HepG2 (cell line): Measurements from ENCODE around the gene PRSS22. TPM values are rescaled to one million over a fixed set of nuclear protein-coding genes. Genes with fewer than 3 reads are reported as not detected.
A peak's percentile ranks its signal among the peaks of the same experiment; 100 is the strongest.

Experiments
- ATAC-seq: fragments of 200-7000 bp; cut with Tn5 transposase; 3 replicates; pipeline ENCODE4 v1.9.1; 2020; ENCODE audit warnings: mild to moderate bottlenecking, moderate library complexity
- BruUV-seq: library from RNA; stranded (reverse); fragments of 400-500 nt; replicated peaks from 2 replicates; lab custom pipeline; 2021; lab: Mats Ljungman, UMichigan
- CTCF ChIA-PET: fragments of 300-600 bp; formaldehyde crosslinking; extraction: SDS; loops from one replicate; lab custom pipeline; 2021; ENCODE audit warnings: low total read pairs, inconsistent platforms, low intra/inter-chr PET ratio; lab: Yijun Ruan, JAX
- POLR2A ChIA-PET: fragments of 350-600 bp; sonication (Branson Sonifier 250); formaldehyde crosslinking; loops from one replicate; lab custom pipeline; 2020; ENCODE audit warnings: antibody characterized with exemption, inconsistent platforms; lab: Yijun Ruan, JAX
- DNase-seq: peaks from one replicate; pipeline ENCODE4 v3.0.0-alpha.2; 2015; ENCODE audit warnings: low spot score
- FAIRE-seq: peaks from 3 replicates; lab custom pipeline; 2011; peaks lifted over from hg19 to GRCh38; lab: Jason Lieb, UNC
- H2AFZ ChIP-seq: one replicate; pipeline ENCODE4 v1.6.1; 2011; ENCODE audit warnings: low read length, inconsistent platforms
- H3K27ac ChIP-seq: fragments of 300-600 bp; 3 replicates; pipeline ENCODE4 v1.8.0; 2011; ENCODE audit warnings: mixed run types, mild to moderate bottlenecking, mixed read lengths, low read length, inconsistent platforms; ENCODE audit not compliant: insufficient read depth; ENCODE audit errors: extremely low read length
- H3K27me3 ChIP-seq, 2 experiments: fragments of 200-600 bp in 1 of 2; 2 replicates in 1 of 2; 3 replicates in 1 of 2; pipeline versions ENCODE4 v1.6.0 to v1.8.0; 2011; ENCODE audit warnings: low read length in 2 of 2, mild to moderate bottlenecking in 2 of 2, moderate library complexity in 2 of 2, inconsistent platforms in 1 of 2; ENCODE audit not compliant: insufficient read depth in 2 of 2, control insufficient read depth in 1 of 2
- H3K36me3 ChIP-seq, 2 experiments: fragments of 200-600 bp in 1 of 2; replicated peaks in 1 of 2; 2 replicates in 1 of 2; 3 replicates in 1 of 2; pipeline versions ENCODE4 v1.5.1 to v1.8.0; 2011; ENCODE audit warnings: low read length in 2 of 2, inconsistent platforms in 1 of 2; ENCODE audit not compliant: insufficient read depth in 2 of 2, control insufficient read depth in 1 of 2
- H3K4me1 ChIP-seq: 2 replicates; pipeline ENCODE4 v1.5.1; 2012; ENCODE audit warnings: low read length, inconsistent platforms; ENCODE audit not compliant: insufficient read depth
- H3K4me2 ChIP-seq: 2 replicates; pipeline ENCODE4 v1.6.0; 2011; ENCODE audit warnings: low read depth, low read length, inconsistent platforms
- H3K4me3 ChIP-seq, 3 experiments: fragments of 200-600 bp in 1 of 3; sonication (generic), shearing (Covaris generic) in 1 of 3; replicated peaks in 1 of 3; 2 replicates each; pipeline ENCODE4 v1.5.1; 2011 to 2016; ENCODE audit warnings: low read length in 3 of 3, inconsistent platforms in 2 of 3, low read depth in 2 of 3, mild to moderate bottlenecking in 2 of 3, control low read depth in 1 of 3, mixed read lengths in 1 of 3; ENCODE audit not compliant: insufficient read depth in 1 of 3
- H3K79me2 ChIP-seq: one replicate; pipeline ENCODE4 v1.6.1; 2011; ENCODE audit warnings: low read length, inconsistent platforms; ENCODE audit not compliant: insufficient read depth
- H3K9ac ChIP-seq: 2 replicates; pipeline ENCODE4 v1.6.0; 2011; ENCODE audit warnings: mild to moderate bottlenecking, low read depth, low read length, inconsistent platforms; ENCODE audit not compliant: insufficient read depth
- H3K9me3 ChIP-seq: 2 replicates; pipeline ENCODE4 v1.5.1; 2012; ENCODE audit warnings: mild to moderate bottlenecking, low read length
- H4K20me1 ChIP-seq: 2 replicates; pipeline ENCODE4 v1.6.0; 2011; ENCODE audit warnings: inconsistent platforms, mild to moderate bottlenecking, low read length, moderate library complexity; ENCODE audit not compliant: insufficient read depth
- ADNP ChIP-seq: sonication (generic); formaldehyde crosslinking; IDR thresholded peaks from 2 replicates; pipeline ENCODE4 v1.4.0; 2020; ENCODE audit warnings: missing genetic modification reagents
- ATAD3A ChIP-seq: sonication (generic); formaldehyde crosslinking; IDR thresholded peaks from 2 replicates; pipeline ENCODE4 v1.4.0; 2020; ENCODE audit warnings: missing genetic modification reagents
- CEBPB ChIP-seq: IDR thresholded peaks from 2 replicates; pipeline ENCODE4 v1.6.1; 2011; ENCODE audit warnings: low read depth, low read length, improper control_type of control experiment, borderline replicate concordance
- FOXO1 ChIP-seq: sonication (generic); formaldehyde crosslinking; IDR thresholded peaks from 2 replicates; pipeline ENCODE4 v1.4.0; 2020; ENCODE audit warnings: missing genetic modification reagents
- IKZF4 ChIP-seq: sonication (generic); formaldehyde crosslinking; IDR thresholded peaks from 2 replicates; pipeline ENCODE4 v1.5.1; 2020; ENCODE audit warnings: borderline replicate concordance, mild to moderate bottlenecking, low read depth, missing genetic modification reagents; ENCODE audit errors: not compliant biosample characterization
- RBFOX2 ChIP-seq: fragments of 200-400 bp; formaldehyde crosslinking; IDR thresholded peaks from 2 replicates; pipeline ENCODE4 v1.6.1; 2017; ENCODE audit warnings: low read depth, mild to moderate bottlenecking, low read length
- ZNF263 ChIP-seq: sonication (generic); formaldehyde crosslinking; IDR thresholded peaks from 2 replicates; pipeline ENCODE4 v1.4.0; 2020; ENCODE audit warnings: missing genetic modification reagents
- ZNF275 ChIP-seq: sonication (generic); formaldehyde crosslinking; IDR thresholded peaks from 2 replicates; pipeline ENCODE4 v1.8.0; 2022; ENCODE audit warnings: missing genetic modification reagents, mild to moderate bottlenecking, inconsistent platforms, borderline replicate concordance
- ZNF576 ChIP-seq: sonication (generic); formaldehyde crosslinking; IDR thresholded peaks from 2 replicates; pipeline ENCODE4 v1.4.0; 2020; ENCODE audit warnings: mild to moderate bottlenecking, missing genetic modification reagents
- ZNF713 ChIP-seq: sonication (generic); formaldehyde crosslinking; IDR thresholded peaks from 2 replicates; pipeline ENCODE4 v1.4.0; 2020; ENCODE audit warnings: mild to moderate bottlenecking, missing genetic modification reagents
- ZXDC ChIP-seq: sonication (generic); formaldehyde crosslinking; IDR thresholded peaks from 2 replicates; pipeline ENCODE4 v1.5.0; 2020; ENCODE audit warnings: mild to moderate bottlenecking, missing genetic modification reagents
- WGBS: methylation state at CpG from one replicate; pipeline ENCODE4 v1.1.6; 2017; ENCODE audit warnings: low lambda C conversion rate; 5-methylcytosine and 5-hydroxymethylcytosine counted together
- in situ Hi-C: cut with HindIII; loops from 2 replicates; pipeline ENCODE4 v1.10.0; 2017; ENCODE audit warnings: low pct_unique_long_range_greater_than_20kb; ENCODE audit not compliant: extremely low pct_ligation_motif_present
- intact Hi-C: fragments of 100-400 bp; cut with micrococcal nuclease; formaldehyde crosslinking; loops from one replicate; pipeline ENCODE4 v1.10.0; 2022; ENCODE audit not compliant: unreplicated experiment
- polyA plus RNA-seq, 8 experiments: library from polyadenylated mRNA; depleted of rRNA in 3 of 8; stranded (reverse) in 7 of 8; unstranded in 1 of 8; fragments of >200 nt; fragmentation: Illumina TruSeq in 4 of 8; extraction: Trizol in 4 of 8; gene quantifications; 2 replicates each; pipeline versions ENCODE4 v1.2.1 to v1.2.3, GENCODE V29; 2011 to 2016; ENCODE audit warnings: low read depth in 4 of 8, missing spikeins in 1 of 8, mixed read lengths in 1 of 8; ENCODE audit not compliant: insufficient read depth in 1 of 8
- total RNA-seq, 5 experiments: library from RNA; depleted of rRNA; stranded (reverse); fragments of >200 nt; fragmentation: Illumina TruSeq; extraction: Trizol; gene quantifications; 2 replicates each; pipeline ENCODE4 v1.2.3, GENCODE V29; 2016; ENCODE audit warnings: low read depth in 1 of 5
- TF ChIP-seq, protein P1 (sequence below): sonication (generic); formaldehyde crosslinking; IDR thresholded peaks from 2 replicates; pipeline ENCODE4 v1.5.0; 2020; ENCODE audit warnings: mild to moderate bottlenecking, missing genetic modification reagents, moderate library complexity
- TF ChIP-seq, protein P2 (sequence below): sonication (generic); IDR thresholded peaks from 2 replicates; pipeline ENCODE4 v1.6.1; 2016; ENCODE audit warnings: low read depth, borderline replicate concordance
- TF ChIP-seq, protein P3 (sequence below): sonication (generic); formaldehyde crosslinking; IDR thresholded peaks from 2 replicates; pipeline ENCODE4 v1.4.0; 2020; ENCODE audit warnings: mild to moderate bottlenecking, missing genetic modification reagents

PRSS22 gene
- total and polyA plus RNA-seq, 2 of the 13 experiments (the other 11 are each of a cell fraction or from before 2014, with no cell fraction given), result 0.24 to 0.32 TPM

- TF ChIP-seq CEBPB, result no peak
- TF ChIP-seq FOXO1 (CRISPR knock-in tag), result no peak
- TF ChIP-seq, all 625 proteins: peak for 0
These were observed 14.4 kb downstream of the PRSS22 start (continued) for GRCh38 chr16:2843526-2843925.

- DNase-seq (no peak), ATAC-seq (no peak), FAIRE-seq (no peak)
- no peak overlapping the region for H3K4me2 ChIP-seq
- no peaks in the 10 kb centered on the region for H3K36me3 ChIP-seq
- no peak overlapping the region for H3K9ac ChIP-seq
- no peaks in the 10 kb centered on the region for H3K9me3 ChIP-seq
- peaks cover 24% of the 10 kb centered on the region for H3K4me1 ChIP-seq
- BruUV-seq, result no TSS peak
- 61% methylated on average over 30 of the region's 40 CpGs for WGBS
- H2AFZ ChIP-seq, result no peak overlapping the region
- H3K79me2 ChIP-seq, result no peaks in the 10 kb centered on the region
- intact Hi-C loops (no loop called here), in situ Hi-C loops (no loop called here)
- ChIA-PET CTCF (no interaction called here), POLR2A (no interaction called here)
- H3K27ac ChIP-seq, result no peak overlapping the region
- H3K27me3 ChIP-seq, result peaks cover 3 to 11% of the 10 kb centered on the region in 2 experiments; a peak in 2 of 5 replicates
- H4K20me1 ChIP-seq, result no peaks in the 10 kb centered on the region
- no peak overlapping the region for H3K4me3 ChIP-seq
- TF ChIP-seq ADNP (CRISPR knock-in tag), result no peak
- TF ChIP-seq, protein P1, sequence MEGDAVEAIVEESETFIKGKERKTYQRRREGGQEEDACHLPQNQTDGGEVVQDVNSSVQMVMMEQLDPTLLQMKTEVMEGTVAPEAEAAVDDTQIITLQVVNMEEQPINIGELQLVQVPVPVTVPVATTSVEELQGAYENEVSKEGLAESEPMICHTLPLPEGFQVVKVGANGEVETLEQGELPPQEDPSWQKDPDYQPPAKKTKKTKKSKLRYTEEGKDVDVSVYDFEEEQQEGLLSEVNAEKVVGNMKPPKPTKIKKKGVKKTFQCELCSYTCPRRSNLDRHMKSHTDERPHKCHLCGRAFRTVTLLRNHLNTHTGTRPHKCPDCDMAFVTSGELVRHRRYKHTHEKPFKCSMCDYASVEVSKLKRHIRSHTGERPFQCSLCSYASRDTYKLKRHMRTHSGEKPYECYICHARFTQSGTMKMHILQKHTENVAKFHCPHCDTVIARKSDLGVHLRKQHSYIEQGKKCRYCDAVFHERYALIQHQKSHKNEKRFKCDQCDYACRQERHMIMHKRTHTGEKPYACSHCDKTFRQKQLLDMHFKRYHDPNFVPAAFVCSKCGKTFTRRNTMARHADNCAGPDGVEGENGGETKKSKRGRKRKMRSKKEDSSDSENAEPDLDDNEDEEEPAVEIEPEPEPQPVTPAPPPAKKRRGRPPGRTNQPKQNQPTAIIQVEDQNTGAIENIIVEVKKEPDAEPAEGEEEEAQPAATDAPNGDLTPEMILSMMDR (CRISPR knock-in tag), result peak; percentile 68
- TF ChIP-seq, protein P2, sequence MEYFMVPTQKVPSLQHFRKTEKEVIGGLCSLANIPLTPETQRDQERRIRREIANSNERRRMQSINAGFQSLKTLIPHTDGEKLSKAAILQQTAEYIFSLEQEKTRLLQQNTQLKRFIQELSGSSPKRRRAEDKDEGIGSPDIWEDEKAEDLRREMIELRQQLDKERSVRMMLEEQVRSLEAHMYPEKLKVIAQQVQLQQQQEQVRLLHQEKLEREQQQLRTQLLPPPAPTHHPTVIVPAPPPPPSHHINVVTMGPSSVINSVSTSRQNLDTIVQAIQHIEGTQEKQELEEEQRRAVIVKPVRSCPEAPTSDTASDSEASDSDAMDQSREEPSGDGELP, result no peak
- TF ChIP-seq ZNF275 (CRISPR knock-in tag), result no peak
- TF ChIP-seq IKZF4 (CRISPR knock-in tag), result no peak
- TF ChIP-seq ZXDC (CRISPR knock-in tag), result no peak
- TF ChIP-seq ZNF713 (CRISPR knock-in tag), result no peak
- no peak for TF ChIP-seq ZNF263 (CRISPR knock-in tag)
- no peak for TF ChIP-seq RBFOX2
- TF ChIP-seq ATAD3A (CRISPR knock-in tag), result no peak
- TF ChIP-seq, protein P3, sequence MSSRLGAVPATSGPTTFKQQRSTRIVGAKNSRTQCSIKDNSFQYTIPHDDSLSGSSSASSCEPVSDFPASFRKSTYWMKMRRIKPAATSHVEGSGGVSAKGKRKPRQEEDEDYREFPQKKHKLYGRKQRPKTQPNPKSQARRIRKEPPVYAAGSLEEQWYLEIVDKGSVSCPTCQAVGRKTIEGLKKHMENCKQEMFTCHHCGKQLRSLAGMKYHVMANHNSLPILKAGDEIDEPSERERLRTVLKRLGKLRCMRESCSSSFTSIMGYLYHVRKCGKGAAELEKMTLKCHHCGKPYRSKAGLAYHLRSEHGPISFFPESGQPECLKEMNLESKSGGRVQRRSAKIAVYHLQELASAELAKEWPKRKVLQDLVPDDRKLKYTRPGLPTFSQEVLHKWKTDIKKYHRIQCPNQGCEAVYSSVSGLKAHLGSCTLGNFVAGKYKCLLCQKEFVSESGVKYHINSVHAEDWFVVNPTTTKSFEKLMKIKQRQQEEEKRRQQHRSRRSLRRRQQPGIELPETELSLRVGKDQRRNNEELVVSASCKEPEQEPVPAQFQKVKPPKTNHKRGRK, result no peak
- no peak for TF ChIP-seq ZNF576 (CRISPR knock-in tag)
These were observed 15.5 kb downstream of the PRSS22 start for GRCh38 chr16:2842340-2843000.
